GM18907 (cell line): ENCODE data around the gene CSF3R.

Source experiments
- ATAC-seq: cut with Tn5 transposase; IDR thresholded peaks from one replicate; pipeline ENCODE4 v1.9.1; 2021; ENCODE audit warnings: mild to moderate bottlenecking, moderate library complexity; ENCODE audit not compliant: unreplicated experiment

Gene CSF3R

GRCh38 chr1:36421649-36422048 is 61.1 kb downstream of the CSF3R start:
- ATAC-seq: no peak

- no peak for ATAC-seq
These were observed 61.8 kb downstream of the CSF3R start for GRCh38 chr1:36420836-36421317.

GRCh38 chr1:36420409-36420808 is 62.3 kb downstream of the CSF3R start:
- ATAC-seq: no peak

GRCh38 chr1:36419569-36419968 is 63.1 kb downstream of the CSF3R start:
- ATAC-seq: no peak

- ATAC-seq: no peak
These were observed 63.6 kb downstream of the CSF3R start for GRCh38 chr1:36419140-36419539.

GRCh38 chr1:36417931-36418330 is 64.8 kb downstream of the CSF3R start:
- ATAC-seq: no peak
